Activated CD4-positive, alpha-beta T cell treated with anti-CD3 and anti-CD28 coated beads for 36 hours (primary cell): ENCODE results near the gene OGDH. TPM values are rescaled to one million over a fixed set of nuclear protein-coding genes. Genes with fewer than 3 reads are reported as not detected.

Source experiments
- ATAC-seq: fragments of 200-7000 bp; cut with Tn5 transposase; one replicate; pipeline ENCODE4 v1.10.0; 2021; ENCODE audit warnings: mild to moderate bottlenecking, moderate library complexity
- CTCF ChIA-PET: fragments of 350-600 bp; sonication (Branson Sonifier 250); formaldehyde crosslinking; loops from one replicate; lab custom pipeline; 2021; ENCODE audit warnings: antibody characterized with exemption; lab: Charles Lee
- POLR2A ChIA-PET: fragments of 350-600 bp; sonication (Branson Sonifier 250); formaldehyde crosslinking; loops from one replicate; lab custom pipeline; 2021; ENCODE audit warnings: antibody characterized with exemption, inconsistent platforms; lab: Charles Lee
- DNase-seq: peaks from one replicate; pipeline ENCODE4 v3.0.0-alpha.2; 2020
- H3K27ac Mint-ChIP-seq: one replicate; pipeline ENCODE4 v1.8.0; 2021; ENCODE audit warnings: mixed read lengths
- H3K27me3 Mint-ChIP-seq: one replicate; pipeline ENCODE4 v1.8.0; 2021; ENCODE audit warnings: mixed read lengths
- H3K36me3 Mint-ChIP-seq: one replicate; pipeline ENCODE4 v1.8.0; 2021; ENCODE audit warnings: low read depth, mixed read lengths
- H3K4me1 Mint-ChIP-seq: one replicate; pipeline ENCODE4 v1.8.0; 2021; ENCODE audit warnings: mixed read lengths
- H3K4me3 Mint-ChIP-seq: one replicate; pipeline ENCODE4 v1.8.0; 2021; ENCODE audit warnings: mild to moderate bottlenecking, moderate library complexity, mixed read lengths
- H3K9me3 Mint-ChIP-seq: one replicate; pipeline ENCODE4 v1.8.0; 2021; ENCODE audit warnings: low read depth, mixed read lengths
- intact Hi-C, 2 experiments: fragments of 100-400 bp; cut with DNase I in 1 of 2; cut with micrococcal nuclease in 1 of 2; formaldehyde crosslinking; loops; one replicate each; pipeline versions ENCODE4 v1.14.2 to v1.15.1; 2022 to 2024; cut with DNase I, micrococcal nuclease
- total RNA-seq, 2 experiments: library from RNA; stranded (reverse); gene quantifications; one replicate each; pipeline ENCODE4 v1.2.3, GENCODE V29; 2021

OGDH gene
- total RNA-seq, 2 experiments from 2014 or later, result 80.3 to 90.1 TPM

GRCh38 chr7:44671069-44671468 is 64.6 kb downstream of the OGDH start:
- H3K27me3 Mint-ChIP-seq, result no peaks in the 10 kb centered on the region
- ChIA-PET CTCF (no interaction called here), POLR2A (no interaction called here)
- no peaks in the 10 kb centered on the region for H3K4me1 Mint-ChIP-seq
- DNase-seq, result no peak
- intact Hi-C loops, result no loop called here
- no peak overlapping the region for H3K4me3 Mint-ChIP-seq
- H3K27ac Mint-ChIP-seq, result no peak overlapping the region
- H3K36me3 Mint-ChIP-seq, result peaks cover 33% of the 10 kb centered on the region
- ATAC-seq, result no peak
- H3K9me3 Mint-ChIP-seq, result no peaks in the 10 kb centered on the region

GRCh38 chr7:44673324-44673723 is 66.9 kb downstream of the OGDH start:
- Mint-ChIP-seq H3K27me3 (no peaks in the 10 kb centered on the region), H3K4me1 (no peaks in the 10 kb centered on the region), H3K9me3 (no peaks in the 10 kb centered on the region), H3K27ac (no peak overlapping the region), H3K36me3 (peaks cover 26% of the 10 kb centered on the region), H3K4me3 (no peak overlapping the region)
- ATAC-seq (no peak), DNase-seq (no peak)
- CTCF ChIA-PET, result interaction anchor here (0.6 kb wide), 1 partner anchor 1693 kb away, joined by 4 read pairs; no protein-coding TSS in a partner anchor
- POLR2A ChIA-PET, result no interaction called here
- intact Hi-C loops, result no loop called here

- DNase-seq (no peak), ATAC-seq (no peak)
- ChIA-PET CTCF (no interaction called here), POLR2A (no interaction called here)
- H3K4me3 Mint-ChIP-seq, result no peak overlapping the region
- intact Hi-C loops, result no loop called here
- H3K36me3 Mint-ChIP-seq, result peaks cover 29% of the 10 kb centered on the region
- H3K9me3 Mint-ChIP-seq, result no peaks in the 10 kb centered on the region
- no peaks in the 10 kb centered on the region for H3K27me3 Mint-ChIP-seq
- no peaks in the 10 kb centered on the region for H3K4me1 Mint-ChIP-seq
- no peak overlapping the region for H3K27ac Mint-ChIP-seq
Observed at GRCh38 chr7:44673771-44674170, 67.3 kb downstream of the OGDH start.

GRCh38 chr7:44674381-44674780 is 68.0 kb downstream of the OGDH start:
- H3K36me3 Mint-ChIP-seq, result peaks cover 33% of the 10 kb centered on the region
- intact Hi-C loops, result no loop called here
- no peak for DNase-seq
- ATAC-seq, result no peak
- no peaks in the 10 kb centered on the region for H3K27me3 Mint-ChIP-seq
- H3K4me3 Mint-ChIP-seq, result no peak overlapping the region
- no peaks in the 10 kb centered on the region for H3K4me1 Mint-ChIP-seq
- H3K9me3 Mint-ChIP-seq, result no peaks in the 10 kb centered on the region
- ChIA-PET POLR2A (no interaction called here), CTCF (no interaction called here)
- H3K27ac Mint-ChIP-seq, result no peak overlapping the region

- ATAC-seq, result no peak
- H3K27ac Mint-ChIP-seq, result no peak overlapping the region
- H3K4me3 Mint-ChIP-seq, result no peak overlapping the region
- H3K4me1 Mint-ChIP-seq, result no peaks in the 10 kb centered on the region
- H3K36me3 Mint-ChIP-seq, result peaks cover 33% of the 10 kb centered on the region
- CTCF ChIA-PET, result no interaction called here
- H3K9me3 Mint-ChIP-seq, result no peaks in the 10 kb centered on the region
- POLR2A ChIA-PET, result no interaction called here
- intact Hi-C loops, result no loop called here
- DNase-seq, result no peak
- no peaks in the 10 kb centered on the region for H3K27me3 Mint-ChIP-seq
Observed at GRCh38 chr7:44676776-44677175, 70.3 kb downstream of the OGDH start.

GRCh38 chr7:44678101-44678470 is 71.7 kb downstream of the OGDH start:
- Mint-ChIP-seq H3K9me3 (no peaks in the 10 kb centered on the region), H3K4me1 (no peaks in the 10 kb centered on the region), H3K4me3 (no peak overlapping the region), H3K27ac (no peak overlapping the region), H3K36me3 (peaks cover 35% of the 10 kb centered on the region), H3K27me3 (no peaks in the 10 kb centered on the region)
- no peak for DNase-seq
- ATAC-seq, result no peak
- intact Hi-C loops, result no loop called here
- CTCF ChIA-PET, result no interaction called here
- POLR2A ChIA-PET, result no interaction called here

GRCh38 chr7:44678471-44679179 is 72.2 kb downstream of the OGDH start:
- Mint-ChIP-seq H3K4me1 (no peaks in the 10 kb centered on the region), H3K27ac (peak overlapping the region; percentile 63), H3K36me3 (peaks cover 32% of the 10 kb centered on the region), H3K9me3 (no peaks in the 10 kb centered on the region), H3K27me3 (no peaks in the 10 kb centered on the region), H3K4me3 (no peak overlapping the region)
- ChIA-PET POLR2A (no interaction called here), CTCF (no interaction called here)
- ATAC-seq (no peak), DNase-seq (no peak)
- intact Hi-C loops, result no loop called here

- no peaks in the 10 kb centered on the region for H3K9me3 Mint-ChIP-seq
- no peak overlapping the region for H3K4me3 Mint-ChIP-seq
- ATAC-seq, result no peak
- intact Hi-C loops, result no loop called here
- DNase-seq, result no peak
- H3K4me1 Mint-ChIP-seq, result no peaks in the 10 kb centered on the region
- POLR2A ChIA-PET, result no interaction called here
- H3K27me3 Mint-ChIP-seq, result no peaks in the 10 kb centered on the region
- H3K36me3 Mint-ChIP-seq, result peaks cover 32% of the 10 kb centered on the region
- H3K27ac Mint-ChIP-seq, result no peak overlapping the region
- CTCF ChIA-PET, result no interaction called here
Observed at GRCh38 chr7:44681645-44682044, 75.2 kb downstream of the OGDH start.

GRCh38 chr7:44685723-44686122 is 79.3 kb downstream of the OGDH start:
- ChIA-PET CTCF (no interaction called here), POLR2A (interaction anchor here (0.6 kb wide), 1 partner anchor 47 kb away, joined by 3 read pairs; no protein-coding TSS in a partner anchor)
- Mint-ChIP-seq H3K4me3 (no peak overlapping the region), H3K27ac (no peak overlapping the region), H3K27me3 (no peaks in the 10 kb centered on the region), H3K4me1 (no peaks in the 10 kb centered on the region), H3K36me3 (peaks cover 35% of the 10 kb centered on the region), H3K9me3 (no peaks in the 10 kb centered on the region)
- no peak for DNase-seq
- no peak for ATAC-seq
- intact Hi-C loops, result no loop called here

- H3K4me3 Mint-ChIP-seq, result no peak overlapping the region
- ChIA-PET POLR2A (no interaction called here), CTCF (no interaction called here)
- DNase-seq (no peak), ATAC-seq (no peak)
- no peaks in the 10 kb centered on the region for H3K4me1 Mint-ChIP-seq
- intact Hi-C loops, result no loop called here
- H3K36me3 Mint-ChIP-seq, result peaks cover 24% of the 10 kb centered on the region
- H3K9me3 Mint-ChIP-seq, result no peaks in the 10 kb centered on the region
- no peak overlapping the region for H3K27ac Mint-ChIP-seq
- no peaks in the 10 kb centered on the region for H3K27me3 Mint-ChIP-seq
Observed at GRCh38 chr7:44689427-44689826, 83.0 kb downstream of the OGDH start.

- ATAC-seq, result no peak
- peaks cover 44% of the 10 kb centered on the region for H3K36me3 Mint-ChIP-seq
- DNase-seq, result no peak
- H3K27me3 Mint-ChIP-seq, result no peaks in the 10 kb centered on the region
- no peak overlapping the region for H3K27ac Mint-ChIP-seq
- POLR2A ChIA-PET, result interaction anchor here (0.6 kb wide), 1 partner anchor 150 kb away, joined by 6 read pairs; no protein-coding TSS in a partner anchor
- H3K4me1 Mint-ChIP-seq, result no peaks in the 10 kb centered on the region
- no peak overlapping the region for H3K4me3 Mint-ChIP-seq
- intact Hi-C loops, result no loop called here
- CTCF ChIA-PET, result no interaction called here
- H3K9me3 Mint-ChIP-seq, result no peaks in the 10 kb centered on the region
Observed at GRCh38 chr7:44693641-44694313, 87.3 kb downstream of the OGDH start.

GRCh38 chr7:44694326-44694725 is 87.9 kb downstream of the OGDH start:
- ChIA-PET POLR2A (interaction anchor here (0.6 kb wide), 1 partner anchor 149 kb away, joined by 6 read pairs; no protein-coding TSS in a partner anchor), CTCF (no interaction called here)
- H3K4me1 Mint-ChIP-seq, result no peaks in the 10 kb centered on the region
- H3K9me3 Mint-ChIP-seq, result no peaks in the 10 kb centered on the region
- no peaks in the 10 kb centered on the region for H3K27me3 Mint-ChIP-seq
- intact Hi-C loops, result no loop called here
- no peak overlapping the region for H3K4me3 Mint-ChIP-seq
- no peak for ATAC-seq
- no peak overlapping the region for H3K27ac Mint-ChIP-seq
- no peak for DNase-seq
- peaks cover 47% of the 10 kb centered on the region for H3K36me3 Mint-ChIP-seq
